Gastroesophageal sphincter (tissue), 3 donors: ENCODE results near the gene DYRK3.

Source experiments
- CTCF ChIP-seq, 4 experiments: fragments of 200-600 bp in 2 of 4; fragments of 450-650 bp in 2 of 4; sonication (generic) in 1 of 4; IDR thresholded peaks; one replicate each; pipeline ENCODE4 v1.5.1; 2017 to 2019; ENCODE audit warnings: antibody characterized with exemption in 4 of 4, mild to moderate bottlenecking in 2 of 4, moderate library complexity in 2 of 4
- EP300 ChIP-seq: sonication (generic); formaldehyde crosslinking; IDR thresholded peaks from one replicate; pipeline ENCODE4 v1.6.1; 2017; ENCODE audit warnings: antibody characterized with exemption, mild to moderate bottlenecking
- POLR2A ChIP-seq, 2 donors: fragments of 450-650 bp; IDR thresholded peaks; one replicate each; pipeline ENCODE4 v1.6.1; 2017; ENCODE audit warnings: antibody characterized with exemption in 2 of 2, mild to moderate bottlenecking in 2 of 2, moderate library complexity in 1 of 2
- POLR2AphosphoS5 ChIP-seq: sonication (generic); formaldehyde crosslinking; IDR thresholded peaks from one replicate; pipeline ENCODE4 v1.6.1; 2017; ENCODE audit warnings: antibody characterized with exemption

GRCh38 chr1:206651014-206651413, 15.7 kb downstream of the DYRK3 start:
- no peak for TF ChIP-seq CTCF (IDR thresholded peaks at IDR 0.05)
- no peak for TF ChIP-seq POLR2AphosphoS5
- TF ChIP-seq POLR2A (IDR thresholded peaks at IDR 0.05), result no peak
- no peak for TF ChIP-seq EP300
